Measurements from ENCODE around the gene NXT1. TPM values are rescaled to one million over a fixed set of nuclear protein-coding genes. Genes with fewer than 3 reads are reported as not detected.
A peak's percentile ranks its signal among the peaks of the same experiment; 100 is the strongest.

The NXT1 gene
- total and polyA plus RNA-seq, 2 of the 4 experiments (the other 2 are of a cell fraction) = 23.6 to 25.5 TPM

- in situ Hi-C loops (cut with MboI; ENCODE audit: low sequenced_read_pairs) = no loop called here
- ATAC-seq (ENCODE audit: low read depth) = peak; percentile 78
Observed at GRCh38 chr20:23357767-23358562, 7.4 kb downstream of the NXT1 start.

More at GRCh38 chr20:23357767-23358562, 7.4 kb downstream of the NXT1 start:
- peak overlapping the region; percentile 76 for H3K4me3 ChIP-seq (ENCODE audit: insufficient read depth, low read depth, low read length)
- TF ChIP-seq USF2 (IDR thresholded peaks at IDR 0.05; ENCODE audit: low read depth, low read length) (peak; percentile 96), MXI1 (IDR thresholded peaks at IDR 0.05; ENCODE audit: borderline replicate concordance, low read depth, low read length) (peak; percentile 83), POLR2A (IDR thresholded peaks at IDR 0.05; ENCODE audit: low read depth, low read length) (peak; percentile 91), RFX5 (IDR thresholded peaks at IDR 0.05; ENCODE audit: low read depth, low read length) (no peak; the same call in 1 of the 2 replicates), CTCF (conservative IDR thresholded peaks at IDR 0.05; ENCODE audit: low read depth, low read length) (peak; percentile 5; the same call in 1 of the 2 replicates), BHLHE40 (IDR thresholded peaks at IDR 0.05; ENCODE audit: low read depth, low read length) (peak; percentile 88), SMC3 (IDR thresholded peaks at IDR 0.05; ENCODE audit: low read depth, low read length) (no peak), NFE2L2 (IDR thresholded peaks at IDR 0.05; ENCODE audit: low read depth, low read length) (no peak), RCOR1 (IDR thresholded peaks at IDR 0.05; ENCODE audit: insufficient replicate concordance, low read length) (peak; percentile 12), MAZ (IDR thresholded peaks at IDR 0.05; ENCODE audit: borderline replicate concordance, low read depth, low read length) (peak; percentile 87; the same call in 1 of the 2 replicates), FOS (IDR thresholded peaks at IDR 0.05; ENCODE audit: low read depth, low read length) (peak; percentile 19; the same call in 1 of the 2 replicates), RAD21 (IDR thresholded peaks at IDR 0.05; ENCODE audit: low read length) (no peak)
- TF ChIP-seq, protein P1, sequence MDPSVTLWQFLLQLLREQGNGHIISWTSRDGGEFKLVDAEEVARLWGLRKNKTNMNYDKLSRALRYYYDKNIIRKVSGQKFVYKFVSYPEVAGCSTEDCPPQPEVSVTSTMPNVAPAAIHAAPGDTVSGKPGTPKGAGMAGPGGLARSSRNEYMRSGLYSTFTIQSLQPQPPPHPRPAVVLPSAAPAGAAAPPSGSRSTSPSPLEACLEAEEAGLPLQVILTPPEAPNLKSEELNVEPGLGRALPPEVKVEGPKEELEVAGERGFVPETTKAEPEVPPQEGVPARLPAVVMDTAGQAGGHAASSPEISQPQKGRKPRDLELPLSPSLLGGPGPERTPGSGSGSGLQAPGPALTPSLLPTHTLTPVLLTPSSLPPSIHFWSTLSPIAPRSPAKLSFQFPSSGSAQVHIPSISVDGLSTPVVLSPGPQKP (IDR thresholded peaks at IDR 0.05; ENCODE audit: borderline replicate concordance, low read depth, low read length) = no peak
- peak overlapping the region; percentile 51 for H4K5ac ChIP-seq (ENCODE audit: low read depth, low read length)
- H4K91ac ChIP-seq (ENCODE audit: insufficient read depth, low read depth, low read length) = peak overlapping the region; percentile 77
- peak overlapping the region; percentile 86 for H3K4me2 ChIP-seq (ENCODE audit: low read depth, low read length)
- peak overlapping the region; percentile 25; the same call in 1 of the 2 replicates for H3K18ac ChIP-seq (ENCODE audit: low read depth, low read length)
- H3K23ac ChIP-seq (ENCODE audit: low read depth, low read length) = peak overlapping the region; percentile 96; the same call in 1 of the 2 replicates
- peak overlapping the region; percentile 79 for H3K14ac ChIP-seq (replicated peaks; ENCODE audit: low read depth, low read length)
- intact Hi-C loops (cut with micrococcal nuclease) = loop anchor here (10.0 kb wide), 1 partner anchor 213 kb away; no protein-coding TSS in a partner anchor
- CTCF ChIA-PET = no interaction called here
- peak overlapping the region; percentile 64 for H2BK5ac ChIP-seq (ENCODE audit: low read depth, low read length, poor library complexity, severe bottlenecking)
- H3K9me1 ChIP-seq (ENCODE audit: insufficient read depth, low read length) = peaks cover 6% of the 10 kb centered on the region
- H3K27me3 ChIP-seq (ENCODE audit: control insufficient read depth, insufficient read depth, low read length) = no peaks in the 10 kb centered on the region
- no peak overlapping the region for H2BK20ac ChIP-seq (ENCODE audit: low read depth, low read length)
- peak overlapping the region; percentile 48; the same call in 2 of the 3 replicates for H2BK15ac ChIP-seq (ENCODE audit: low read depth, low read length)
- peaks cover 3 to 41% of the 10 kb centered on the region in 2 experiments; a peak in 3 of 4 replicates for H3K79me1 ChIP-seq (ENCODE audit: low read depth in 1 of 2, low read length in 2 of 2)
- peak overlapping the region; percentile 72; the same call in 1 of the 2 replicates for H2AK5ac ChIP-seq (ENCODE audit: low read depth, low read length)
- peak; percentile 99 for DNase-seq
- dilution Hi-C loops (cut with HindIII; ENCODE audit: low sequenced_read_pairs, unreplicated experiment) = no loop called here
- peak overlapping the region; percentile 49; the same call in 1 of the 2 replicates for H3K56ac ChIP-seq (ENCODE audit: extremely low read depth, insufficient read depth, low read length)
- peak overlapping the region; percentile 95 for H2AFZ ChIP-seq (replicated peaks; ENCODE audit: low read length, poor library complexity)
- peak overlapping the region; percentile 61 for H3K9ac ChIP-seq (ENCODE audit: low read depth, low read length)
- peaks cover 7% of the 10 kb centered on the region for H4K20me1 ChIP-seq (ENCODE audit: insufficient read depth, low read length)
- H4K8ac ChIP-seq (ENCODE audit: low read depth in 2 of 2, low read length in 2 of 2) = peak overlapping the region; percentile 86 to 94
- peak overlapping the region; percentile 76 for H3K4ac ChIP-seq (ENCODE audit: low read depth, low read length)
- H3K27ac ChIP-seq (ENCODE audit: insufficient read depth, low read length) = peak overlapping the region; percentile 70
- H2AK9ac ChIP-seq (replicated peaks; ENCODE audit: low read depth, low read length, poor library complexity) = peak overlapping the region; percentile 19
- WGBS, 2 experiments (ENCODE audit: extremely low coverage in 2 of 2, insufficient read length in 1 of 2) = 0% methylated on average over 38 of the region's 71 CpGs; no CpG with 5 or more reads in 1 of the 2 experiments
- peak overlapping the region; percentile 7 for H2BK120ac ChIP-seq (ENCODE audit: low read depth, low read length)
- BruUV-seq (replicated peaks) = no TSS peak
- POLR2A ChIA-PET (ENCODE audit: unreplicated experiment) = interaction anchor here (1.0 kb wide), 1 partner anchor 8 kb away, joined by 5 read pairs; the partner anchor contains the start of gene NXT1
- peaks cover 3% of the 10 kb centered on the region for H3K4me1 ChIP-seq (ENCODE audit: control insufficient read depth, insufficient read depth, low read length)
- peaks cover 10% of the 10 kb centered on the region for H3K36me3 ChIP-seq (ENCODE audit: control insufficient read depth, insufficient read depth, low read length)
- H3K9me3 ChIP-seq (ENCODE audit: control insufficient read depth, insufficient read depth, low read length) = no peaks in the 10 kb centered on the region

All from IMR-90 (cell line).